HL-60 (cell line): ENCODE measurements around the gene MAP2K2.

Source experiments
- DNase-seq, 2 experiments: peaks; one replicate each; pipeline ENCODE4 v3.0.0-alpha.2; 2010 to 2020; ENCODE audit warnings: low read depth in 1 of 2, low spot score in 1 of 2
- H3K27ac ChIP-seq: fragments of 250-450 bp; sonication (Bioruptor Pico); replicated peaks from 2 replicates; pipeline ENCODE4 v1.5.1; 2020; ENCODE audit warnings: mild to moderate bottlenecking, moderate library complexity
- H3K27me3 ChIP-seq: fragments of 250-450 bp; sonication (Bioruptor Pico); 2 replicates; pipeline ENCODE4 v1.5.1; 2021; ENCODE audit warnings: mild to moderate bottlenecking, moderate library complexity; ENCODE audit not compliant: insufficient read depth, poor library complexity, severe bottlenecking
- H3K4me3 ChIP-seq: replicated peaks from 2 replicates; pipeline ENCODE4 v1.5.1; 2011; ENCODE audit warnings: mild to moderate bottlenecking, control low read depth, low read length; ENCODE audit not compliant: insufficient read depth
- CTCF ChIP-seq: IDR thresholded peaks from one replicate; pipeline ENCODE4 v1.5.1; 2011; ENCODE audit warnings: low read length, control low read depth, inconsistent platforms; ENCODE audit not compliant: insufficient read depth
- GABPA ChIP-seq: IDR thresholded peaks from 2 replicates; pipeline ENCODE4 v1.6.1; 2012; ENCODE audit warnings: low read depth
- POLR2AphosphoS5 ChIP-seq: IDR thresholded peaks from 2 replicates; pipeline ENCODE4 v1.6.1; 2012; ENCODE audit warnings: low read depth
- REST ChIP-seq: IDR thresholded peaks from 2 replicates; pipeline ENCODE4 v1.6.1; 2012; ENCODE audit warnings: low read depth; ENCODE audit not compliant: insufficient replicate concordance
- SPI1 ChIP-seq: IDR thresholded peaks from 2 replicates; pipeline ENCODE4 v1.6.1; 2012; ENCODE audit warnings: low read depth, mild to moderate bottlenecking, borderline replicate concordance

The MAP2K2 gene

DNA sequence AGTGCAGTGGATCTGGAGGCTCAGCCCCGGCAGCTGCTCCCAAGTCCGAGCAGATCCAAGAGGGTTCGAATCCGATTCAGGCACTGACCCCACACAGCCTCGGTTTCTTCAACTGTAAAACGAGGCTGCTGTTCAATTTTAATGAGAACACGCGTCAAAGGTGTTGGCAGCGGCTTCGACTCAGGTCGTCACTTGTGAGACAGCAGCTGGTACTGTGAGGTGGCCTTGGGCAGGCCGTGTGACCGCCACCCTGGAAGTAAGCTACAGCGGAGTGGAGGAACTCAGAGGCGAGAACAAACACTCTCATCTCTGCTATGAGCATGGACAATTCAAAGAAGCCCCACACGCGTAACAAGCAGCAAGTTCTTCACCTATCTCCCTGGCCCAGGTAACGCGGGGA is 9.7 kb downstream of the MAP2K2 start:
- no peak for TF ChIP-seq SPI1

GRCh38 chr19:4113398-4114088 is 10.4 kb downstream of the MAP2K2 start:
- TF ChIP-seq SPI1: no peak
- Histone ChIP-seq H3K27me3 (no peaks in the 10 kb centered on the region), H3K27ac (no peak overlapping the region), H3K4me3 (no peak overlapping the region)
- no peak for DNase-seq

More for the DNA sequence above, 9.7 kb downstream of the MAP2K2 start:
- H3K4me3 ChIP-seq: no peak overlapping the region
- peak overlapping the region; percentile 67 for H3K27ac ChIP-seq
- H3K27me3 ChIP-seq: no peaks in the 10 kb centered on the region
- DNase-seq: no peak

DNA sequence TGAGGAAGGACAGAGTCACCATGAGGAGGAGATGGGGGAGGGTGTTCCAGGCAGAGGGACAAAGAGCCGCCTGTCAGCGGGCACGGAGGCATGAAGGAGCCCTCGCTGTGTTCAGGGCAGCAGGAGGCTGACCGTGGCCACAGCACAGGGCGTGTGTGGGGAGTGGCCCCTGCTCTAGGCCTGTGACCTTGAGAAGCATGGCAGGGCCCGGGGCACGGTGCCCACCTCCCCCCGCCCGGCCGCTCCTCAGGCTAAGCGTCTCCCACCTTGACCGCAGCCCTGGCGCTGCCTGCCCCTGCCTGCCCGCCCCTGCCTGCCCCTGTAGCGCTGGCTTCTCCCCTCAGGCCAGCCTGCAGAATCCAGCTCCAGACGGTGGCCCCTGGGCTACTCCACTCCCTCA is 11.6 kb downstream of the MAP2K2 start:
- TF ChIP-seq CTCF: no peak
- TF ChIP-seq SPI1: no peak
- no peak for TF ChIP-seq GABPA
- TF ChIP-seq POLR2AphosphoS5: no peak
- no peak for TF ChIP-seq REST
- DNase-seq: no peak
- no peak overlapping the region for H3K4me3 ChIP-seq
- H3K27ac ChIP-seq: no peak overlapping the region
- H3K27me3 ChIP-seq: no peaks in the 10 kb centered on the region

DNA sequence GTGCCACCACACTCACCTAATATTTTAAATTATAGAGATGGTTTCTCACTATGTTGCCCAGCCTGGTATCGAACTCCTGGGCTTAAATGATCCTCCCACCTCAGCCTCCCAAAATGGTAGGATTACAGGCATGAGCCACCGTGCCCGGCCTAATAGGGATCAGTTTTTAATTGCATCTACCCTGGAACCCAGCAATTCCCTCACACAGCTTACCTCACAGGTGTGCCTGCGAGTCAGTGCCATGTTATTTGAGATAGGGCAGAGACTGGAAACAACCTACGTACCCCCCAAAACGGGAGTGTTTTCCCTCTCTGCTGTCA is 14.3 kb downstream of the MAP2K2 start:
- Histone ChIP-seq H3K27ac (peak overlapping the region; percentile 85), H3K4me3 (no peak overlapping the region), H3K27me3 (no peaks in the 10 kb centered on the region)
- DNase-seq: no peak
- TF ChIP-seq POLR2AphosphoS5: no peak
- TF ChIP-seq REST: no peak
- no peak for TF ChIP-seq SPI1
- TF ChIP-seq GABPA: no peak
- no peak for TF ChIP-seq CTCF
